ENCODE data around the gene C6orf120. TPM values are rescaled to one million over a fixed set of nuclear protein-coding genes. Genes with fewer than 3 reads are reported as not detected.
A peak's percentile ranks its signal among the peaks of the same experiment; 100 is the strongest.
"Not testable (repeated sequence)": the region's sequence is repeated elsewhere in the genome, so short reads cannot be mapped to it uniquely, and the experiment has no call there.

C6orf120 gene
- total RNA-seq, 1 donor from 2014 or later, result 41.2 TPM

GRCh38 chr6:169695131-169695530, 6.8 kb upstream of the C6orf120 start:
- TF ChIP-seq CTCF (conservative IDR thresholded peaks at IDR 0.05; ENCODE audit: low read depth, low read length), result no peak
- no peak for DNase-seq (ENCODE audit: low read depth)
- H3K4me3 ChIP-seq (ENCODE audit: low read depth, low read length), result no peak overlapping the region

GRCh38 chr6:169697115-169697514, 4.8 kb upstream of the C6orf120 start:
- H3K4me3 ChIP-seq (ENCODE audit: low read depth, low read length); DNase-seq (ENCODE audit: low read depth): not testable (repeated sequence)
- TF ChIP-seq CTCF (conservative IDR thresholded peaks at IDR 0.05; ENCODE audit: low read depth, low read length), result peak; percentile 51

GRCh38 chr6:169700296-169700695, 1.6 kb upstream of the C6orf120 start:
- TF ChIP-seq CTCF (conservative IDR thresholded peaks at IDR 0.05; ENCODE audit: low read depth, low read length), result no peak
- peak overlapping the region; percentile 75 for H3K4me3 ChIP-seq (ENCODE audit: low read depth, low read length)
- DNase-seq (ENCODE audit: low read depth), result no peak

- peak overlapping the region; percentile 75 for H3K4me3 ChIP-seq (ENCODE audit: low read depth, low read length)
- TF ChIP-seq CTCF (conservative IDR thresholded peaks at IDR 0.05; ENCODE audit: low read depth, low read length), result no peak
- DNase-seq (ENCODE audit: low read depth), result no peak
Measured at GRCh38 chr6:169701311-169701953, 494 bp upstream of the C6orf120 start.

GRCh38 chr6:169702840-169703246, 917 bp downstream of the C6orf120 start:
- TF ChIP-seq CTCF (conservative IDR thresholded peaks at IDR 0.05; ENCODE audit: low read depth, low read length), result no peak
- peak overlapping the region; percentile 75 for H3K4me3 ChIP-seq (ENCODE audit: low read depth, low read length)
- DNase-seq (ENCODE audit: low read depth), result no peak

- no peak overlapping the region for H3K4me3 ChIP-seq (ENCODE audit: low read depth, low read length)
- no peak for TF ChIP-seq CTCF (conservative IDR thresholded peaks at IDR 0.05; ENCODE audit: low read depth, low read length)
- DNase-seq (ENCODE audit: low read depth), result no peak
Measured at GRCh38 chr6:169707772-169708171, 5.8 kb downstream of the C6orf120 start.

GRCh38 chr6:169709293-169709692, 7.4 kb downstream of the C6orf120 start:
- no peak overlapping the region for H3K4me3 ChIP-seq (ENCODE audit: low read depth, low read length)
- TF ChIP-seq CTCF (conservative IDR thresholded peaks at IDR 0.05; ENCODE audit: low read depth, low read length), result no peak
- DNase-seq (ENCODE audit: low read depth), result no peak

Measured in epithelial cell of proximal tubule (primary cell).